ENCODE measurements around the gene HPCAL1. TPM values are rescaled to one million over a fixed set of nuclear protein-coding genes. Genes with fewer than 3 reads are reported as not detected.

The HPCAL1 gene
- total RNA-seq, 2 donors from 2014 or later: 41.0 to 66.3 TPM

GRCh38 chr2:10424051-10424450, 121.3 kb downstream of the HPCAL1 start:
- intact Hi-C loops (cut with DNase I): no loop called here
- no peak for DNase-seq

DNA sequence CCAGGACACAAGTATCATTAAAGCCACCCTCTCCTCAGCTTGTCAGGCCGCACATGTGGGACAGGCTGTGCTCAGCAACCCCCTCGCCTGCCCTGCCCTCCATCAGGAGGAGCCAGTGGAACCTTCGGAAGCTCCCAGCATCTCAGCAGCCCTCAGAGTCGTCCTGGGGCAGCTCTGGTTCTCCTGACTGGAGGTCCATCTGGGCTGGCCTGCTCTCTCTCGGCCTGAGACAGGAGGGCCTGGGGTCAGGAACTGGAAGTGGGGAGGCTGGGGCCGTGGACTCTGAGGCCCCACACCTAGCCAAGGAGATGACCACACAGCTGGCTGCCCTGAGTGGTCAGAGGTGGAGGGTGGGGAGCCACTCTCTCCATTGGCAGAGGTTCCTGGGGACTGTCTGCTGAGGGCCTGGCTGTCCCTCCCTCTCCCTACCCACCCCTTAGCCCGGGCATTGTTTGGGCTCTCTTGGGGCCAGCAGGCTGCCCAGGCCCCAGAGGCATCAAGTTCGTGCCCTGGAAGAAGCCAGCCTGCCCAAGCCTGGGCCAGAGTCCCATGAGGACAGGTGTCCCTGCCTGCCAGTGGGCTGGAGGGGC, 122.3 kb downstream of the HPCAL1 start:
- H3K4me3 ChIP-seq: no peak overlapping the region
- H3K27me3 ChIP-seq: no peaks in the 10 kb centered on the region
- no peak overlapping the region for H3K27ac ChIP-seq
- 93 to 100% methylated on average over 1 to 8 of the region's 8 CpGs for WGBS, 2 donors
- no peaks in the 10 kb centered on the region for H3K4me1 ChIP-seq
- no peaks in the 10 kb centered on the region for H3K9me3 ChIP-seq
- DNase-seq: no peak
- TF ChIP-seq, protein P1, sequence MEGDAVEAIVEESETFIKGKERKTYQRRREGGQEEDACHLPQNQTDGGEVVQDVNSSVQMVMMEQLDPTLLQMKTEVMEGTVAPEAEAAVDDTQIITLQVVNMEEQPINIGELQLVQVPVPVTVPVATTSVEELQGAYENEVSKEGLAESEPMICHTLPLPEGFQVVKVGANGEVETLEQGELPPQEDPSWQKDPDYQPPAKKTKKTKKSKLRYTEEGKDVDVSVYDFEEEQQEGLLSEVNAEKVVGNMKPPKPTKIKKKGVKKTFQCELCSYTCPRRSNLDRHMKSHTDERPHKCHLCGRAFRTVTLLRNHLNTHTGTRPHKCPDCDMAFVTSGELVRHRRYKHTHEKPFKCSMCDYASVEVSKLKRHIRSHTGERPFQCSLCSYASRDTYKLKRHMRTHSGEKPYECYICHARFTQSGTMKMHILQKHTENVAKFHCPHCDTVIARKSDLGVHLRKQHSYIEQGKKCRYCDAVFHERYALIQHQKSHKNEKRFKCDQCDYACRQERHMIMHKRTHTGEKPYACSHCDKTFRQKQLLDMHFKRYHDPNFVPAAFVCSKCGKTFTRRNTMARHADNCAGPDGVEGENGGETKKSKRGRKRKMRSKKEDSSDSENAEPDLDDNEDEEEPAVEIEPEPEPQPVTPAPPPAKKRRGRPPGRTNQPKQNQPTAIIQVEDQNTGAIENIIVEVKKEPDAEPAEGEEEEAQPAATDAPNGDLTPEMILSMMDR (IDR thresholded peaks at IDR 0.05): no peak
- no peak for TF ChIP-seq POLR2A (IDR thresholded peaks at IDR 0.05)
- no peak for ATAC-seq
- intact Hi-C loops (cut with DNase I): no loop called here
- H3K36me3 ChIP-seq (replicated peaks in 1 of 2; ENCODE audit: insufficient read depth in 1 of 2, low read depth in 2 of 2): peaks cover 6 to 14% of the 10 kb centered on the region in 2 donors

More at GRCh38 chr2:10424051-10424450, 121.3 kb downstream of the HPCAL1 start:
- H3K27ac ChIP-seq: no peak overlapping the region
- H3K36me3 ChIP-seq (replicated peaks in 1 of 2; ENCODE audit: insufficient read depth in 1 of 2, low read depth in 2 of 2): peaks cover 6 to 14% of the 10 kb centered on the region in 2 donors
- no peak overlapping the region for H3K4me3 ChIP-seq
- H3K27me3 ChIP-seq: no peaks in the 10 kb centered on the region
- TF ChIP-seq, protein P1 (IDR thresholded peaks at IDR 0.05): no peak
- TF ChIP-seq POLR2A (IDR thresholded peaks at IDR 0.05): no peak
- no peak for ATAC-seq
- H3K4me1 ChIP-seq: no peaks in the 10 kb centered on the region
- no peaks in the 10 kb centered on the region for H3K9me3 ChIP-seq
- 90 to 94% methylated on average over 11 of the region's 11 CpGs for WGBS, 2 donors

GRCh38 chr2:10425699-10426098, 123.0 kb downstream of the HPCAL1 start:
- Histone ChIP-seq H3K27ac (no peak overlapping the region), H3K4me1 (no peaks in the 10 kb centered on the region), H3K36me3 (replicated peaks in 1 of 2; ENCODE audit: insufficient read depth in 1 of 2, low read depth in 2 of 2) (peaks cover 6 to 14% of the 10 kb centered on the region in 2 donors), H3K9me3 (no peaks in the 10 kb centered on the region), H3K27me3 (no peaks in the 10 kb centered on the region), H3K4me3 (no peak overlapping the region)
- DNase-seq (no peak), ATAC-seq (no peak)
- no peak for TF ChIP-seq POLR2A (IDR thresholded peaks at IDR 0.05)
- TF ChIP-seq, protein P1 (IDR thresholded peaks at IDR 0.05): no peak
- WGBS, 2 donors: 67 to 76% methylated on average over 3 to 10 of the region's 10 CpGs
- intact Hi-C loops (cut with DNase I): no loop called here

DNA sequence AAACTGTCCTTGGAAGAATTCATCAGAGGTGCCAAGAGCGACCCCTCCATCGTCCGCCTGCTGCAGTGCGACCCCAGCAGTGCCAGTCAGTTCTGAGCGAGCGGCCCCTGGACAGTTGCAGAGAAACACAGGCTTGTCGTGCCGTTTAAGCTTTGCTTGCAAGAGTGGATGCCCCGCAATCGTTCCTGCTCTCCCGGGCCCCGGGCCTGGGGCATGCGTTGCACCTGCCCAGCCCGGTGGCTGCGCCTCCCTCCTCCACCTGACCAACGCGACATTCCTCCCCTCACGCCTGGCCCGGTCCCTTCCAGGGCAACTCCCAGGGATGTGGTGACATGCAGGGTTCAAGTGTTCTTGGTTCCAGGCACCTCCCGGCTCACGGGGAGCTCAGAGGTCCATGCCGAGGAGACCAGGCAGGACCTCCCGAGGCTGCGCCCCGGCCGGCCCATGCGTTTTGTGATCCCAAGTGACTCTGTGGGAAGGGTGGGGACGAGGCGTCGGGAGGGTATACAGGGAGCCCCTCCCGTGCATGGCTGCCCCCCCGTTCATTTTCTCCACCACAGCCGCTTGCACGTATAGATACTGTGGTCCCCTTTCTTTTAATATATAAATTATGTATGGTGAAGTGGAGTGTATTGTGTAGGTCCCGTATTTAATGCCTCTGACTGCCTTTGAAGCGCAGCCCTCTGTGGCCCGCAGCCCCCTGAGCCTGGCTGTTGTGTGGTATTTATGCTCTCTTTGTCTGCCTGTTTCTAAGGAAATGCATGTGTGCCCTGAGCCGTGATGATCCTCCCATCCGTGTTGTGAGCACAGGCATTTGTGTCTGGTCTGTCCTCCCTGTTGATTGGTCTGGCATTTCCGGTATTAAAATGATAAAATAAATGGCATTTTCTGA, 124.3 kb downstream of the HPCAL1 start:
- no peaks in the 10 kb centered on the region for H3K27me3 ChIP-seq
- H3K4me3 ChIP-seq: no peak overlapping the region
- no peak for DNase-seq
- no peaks in the 10 kb centered on the region for H3K9me3 ChIP-seq
- peaks cover 6 to 14% of the 10 kb centered on the region in 2 donors for H3K36me3 ChIP-seq (replicated peaks in 1 of 2; ENCODE audit: insufficient read depth in 1 of 2, low read depth in 2 of 2)
- intact Hi-C loops (cut with DNase I): no loop called here
- peaks cover under 1% of the 10 kb centered on the region for H3K4me1 ChIP-seq
- no peak overlapping the region for H3K27ac ChIP-seq
- TF ChIP-seq, protein P1 (IDR thresholded peaks at IDR 0.05): no peak
- no peak for TF ChIP-seq POLR2A (IDR thresholded peaks at IDR 0.05)
- no peak for ATAC-seq
- 88 to 92% methylated on average over 39 of the region's 40 CpGs for WGBS, 2 donors

All from body of pancreas (tissue), 4 donors.